HEK293 (cell line): Measurements from ENCODE around the gene EXD3.
A peak's percentile ranks its signal among the peaks of the same experiment; 100 is the strongest.

Experiments
- PATZ1 ChIP-seq: fragments of 450-650 bp; formaldehyde crosslinking; IDR thresholded peaks from 2 replicates; pipeline ENCODE4 v1.5.1; 2016; ENCODE audit warnings: missing biosample characterization, missing genetic modification characterization
- PBX3 ChIP-seq: sonication (generic); formaldehyde crosslinking; IDR thresholded peaks from 2 replicates; pipeline ENCODE4 v1.8.1; 2022; ENCODE audit warnings: mild to moderate bottlenecking, moderate library complexity, missing genetic modification reagents
- RBAK ChIP-seq: fragments of 450-650 bp; formaldehyde crosslinking; IDR thresholded peaks from 2 replicates; pipeline ENCODE4 v1.5.1; 2016; ENCODE audit warnings: missing biosample characterization, missing genetic modification characterization
- SCRT2 ChIP-seq: fragments of 450-650 bp; formaldehyde crosslinking; IDR thresholded peaks from 2 replicates; pipeline ENCODE4 v1.5.1; 2016; ENCODE audit warnings: missing biosample characterization, missing genetic modification characterization
- TSHZ1 ChIP-seq: fragments of 450-650 bp; formaldehyde crosslinking; IDR thresholded peaks from 2 replicates; pipeline ENCODE4 v1.5.1; 2016; ENCODE audit warnings: missing biosample characterization, missing genetic modification characterization, borderline replicate concordance
- ZBTB11 ChIP-seq: fragments of 450-650 bp; formaldehyde crosslinking; conservative IDR thresholded peaks from 2 replicates; pipeline ENCODE4 v1.5.1; 2016; ENCODE audit warnings: low read depth, missing biosample characterization, missing genetic modification characterization
- ZBTB26 ChIP-seq: fragments of 450-650 bp; formaldehyde crosslinking; optimal IDR thresholded peaks from 2 replicates; pipeline ENCODE3; 2016; ENCODE audit warnings: missing biosample characterization, mild to moderate bottlenecking, missing genetic modification characterization
- ZFP41 ChIP-seq: fragments of 450-650 bp; formaldehyde crosslinking; IDR thresholded peaks from 2 replicates; pipeline ENCODE4 v1.5.1; 2016; ENCODE audit warnings: missing biosample characterization, missing genetic modification characterization, borderline replicate concordance
- ZNF16 ChIP-seq: fragments of 450-650 bp; formaldehyde crosslinking; IDR thresholded peaks from 2 replicates; pipeline ENCODE4 v1.5.1; 2016; ENCODE audit warnings: low read depth, missing biosample characterization, missing genetic modification characterization
- ZNF2 ChIP-seq: fragments of 450-650 bp; formaldehyde crosslinking; IDR thresholded peaks from 2 replicates; pipeline ENCODE4 v1.5.1; 2016; ENCODE audit warnings: missing biosample characterization, missing genetic modification characterization
- ZNF202 ChIP-seq: fragments of 450-650 bp; formaldehyde crosslinking; IDR thresholded peaks from 2 replicates; pipeline ENCODE4 v1.5.1; 2016; ENCODE audit warnings: missing biosample characterization, missing genetic modification characterization, borderline replicate concordance
- ZNF221 ChIP-seq: fragments of 450-650 bp; formaldehyde crosslinking; IDR thresholded peaks from 2 replicates; pipeline ENCODE4 v1.5.1; 2017; ENCODE audit warnings: missing biosample characterization, missing genetic modification characterization, borderline replicate concordance
- ZNF26 ChIP-seq: fragments of 450-650 bp; formaldehyde crosslinking; IDR thresholded peaks from 2 replicates; pipeline ENCODE4 v1.5.1; 2016; ENCODE audit warnings: missing biosample characterization, missing genetic modification characterization
- ZNF280C ChIP-seq: fragments of 450-650 bp; formaldehyde crosslinking; IDR thresholded peaks from 2 replicates; pipeline ENCODE4 v1.5.1; 2016; ENCODE audit warnings: missing biosample characterization, missing genetic modification characterization
- ZNF416 ChIP-seq: fragments of 450-650 bp; formaldehyde crosslinking; IDR thresholded peaks from 2 replicates; pipeline ENCODE4 v1.5.1; 2016; ENCODE audit warnings: missing biosample characterization, missing genetic modification characterization
- ZNF513 ChIP-seq: fragments of 450-650 bp; IDR thresholded peaks from 2 replicates; pipeline ENCODE4 v1.5.1; 2018; ENCODE audit warnings: missing biosample characterization, missing genetic modification characterization
- ZNF544 ChIP-seq: fragments of 450-650 bp; formaldehyde crosslinking; IDR thresholded peaks from 2 replicates; pipeline ENCODE4 v1.5.0; 2017; ENCODE audit warnings: missing biosample characterization, missing genetic modification characterization
- ZNF600 ChIP-seq: fragments of 450-650 bp; formaldehyde crosslinking; IDR thresholded peaks from 2 replicates; pipeline ENCODE4 v1.5.1; 2016; ENCODE audit warnings: missing biosample characterization, missing genetic modification characterization
- ZNF654 ChIP-seq: fragments of 450-650 bp; formaldehyde crosslinking; IDR thresholded peaks from 2 replicates; pipeline ENCODE4 v1.5.1; 2016; ENCODE audit warnings: low read depth, missing biosample characterization, missing genetic modification characterization
- ZNF704 ChIP-seq: fragments of 450-650 bp; formaldehyde crosslinking; IDR thresholded peaks from 2 replicates; pipeline ENCODE4 v1.5.1; 2016; ENCODE audit warnings: missing biosample characterization, missing genetic modification characterization
- ZNF747 ChIP-seq: fragments of 450-650 bp; formaldehyde crosslinking; IDR thresholded peaks from 2 replicates; pipeline ENCODE4 v1.5.1; 2016; ENCODE audit warnings: missing biosample characterization, missing genetic modification characterization

The EXD3 gene

GRCh38 chr9:137286975-137287383 lies 136.0 kb downstream of the EXD3 start (continued):
- TF ChIP-seq ZBTB11 = no peak
- no peak for TF ChIP-seq ZNF513 (tag by site-specific recombination)
- TF ChIP-seq SCRT2 (tag by site-specific recombination) = no peak
- TF ChIP-seq RBAK (tag by site-specific recombination) = no peak
- TF ChIP-seq ZNF704 (tag by site-specific recombination) = no peak
- no peak for TF ChIP-seq ZNF16 (tag by site-specific recombination)
- TF ChIP-seq ZNF416 (tag by site-specific recombination) = no peak
- no peak for TF ChIP-seq PATZ1 (tag by site-specific recombination)
- TF ChIP-seq ZNF280C (tag by site-specific recombination) = no peak
- TF ChIP-seq ZNF221 (tag by site-specific recombination) = no peak
- TF ChIP-seq ZNF2 (tag by site-specific recombination) = peak; percentile 63; the same call in 1 of the 2 replicates
- TF ChIP-seq ZNF202 (tag by site-specific recombination) = no peak
- peak; percentile 91 for TF ChIP-seq ZNF600 (tag by site-specific recombination)
- no peak for TF ChIP-seq ZNF747 (tag by site-specific recombination)
- no peak for TF ChIP-seq PBX3
- TF ChIP-seq TSHZ1 (tag by site-specific recombination) = no peak
- no peak for TF ChIP-seq ZFP41 (tag by site-specific recombination)
- no peak for TF ChIP-seq ZNF26 (tag by site-specific recombination)
- peak; percentile 96 for TF ChIP-seq ZNF654 (tag by site-specific recombination)
- no peak for TF ChIP-seq ZNF544 (tag by site-specific recombination)
- no peak for TF ChIP-seq ZBTB26 (tag by site-specific recombination)
